CD1c-positive myeloid dendritic cell (primary cell): Measurements from ENCODE around the gene GGT7.
"Not testable (repeated sequence)": the region's sequence is repeated elsewhere in the genome, so short reads cannot be mapped to it uniquely, and the experiment has no call there.

Source experiments
- DNase-seq: peaks from one replicate; pipeline ENCODE4 v3.0.0-alpha.2; 2016; ENCODE audit errors: extremely low spot score

GGT7 gene

DNA sequence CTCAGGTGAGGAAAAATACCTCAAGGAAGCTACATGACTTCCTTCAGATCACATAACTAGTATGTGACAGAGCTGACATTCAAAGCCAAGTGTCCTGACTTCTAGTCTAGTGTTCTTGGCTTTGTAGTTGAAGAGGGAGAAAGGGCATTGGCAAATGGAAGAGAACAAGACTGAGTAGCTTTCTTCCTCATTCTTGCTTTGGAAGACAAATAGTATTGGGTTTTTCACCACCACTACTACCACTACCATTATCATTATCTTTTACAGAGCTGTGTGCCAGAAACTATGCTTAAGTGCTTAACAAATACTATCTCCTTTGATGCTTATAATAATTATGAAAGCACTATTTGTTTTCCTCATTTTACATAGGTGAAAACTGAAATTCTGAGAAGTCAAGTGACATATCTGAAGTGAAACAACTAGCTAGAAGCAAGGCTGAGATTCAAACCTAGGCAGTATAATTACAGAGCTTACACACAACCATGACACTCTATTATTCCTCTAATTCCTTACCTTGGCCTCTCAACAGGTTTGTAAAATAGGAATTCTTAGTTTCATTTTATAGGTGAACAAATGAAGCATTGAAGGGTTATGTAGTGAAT is 10.5 kb upstream of the GGT7 start:
- no peak for DNase-seq

DNA sequence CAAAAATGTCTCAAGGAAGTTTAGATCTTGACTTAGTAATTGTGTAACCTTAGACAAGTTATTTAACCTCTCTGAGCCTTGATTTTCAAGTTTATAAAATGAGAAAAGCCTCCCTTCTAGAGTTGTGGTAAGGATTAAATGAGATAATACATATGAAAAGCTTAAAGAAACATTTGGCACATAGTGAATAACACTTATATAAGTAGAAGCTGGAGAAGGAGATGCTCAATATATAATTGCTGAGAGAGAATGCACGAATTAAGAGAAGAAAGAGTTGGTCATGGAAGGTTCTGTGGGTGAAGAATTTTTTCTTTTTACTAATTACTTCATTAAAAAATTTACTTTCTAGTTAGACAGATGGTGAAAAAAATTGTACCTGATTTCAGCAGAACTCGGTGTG is 9.0 kb upstream of the GGT7 start:
- DNase-seq: no peak

DNA sequence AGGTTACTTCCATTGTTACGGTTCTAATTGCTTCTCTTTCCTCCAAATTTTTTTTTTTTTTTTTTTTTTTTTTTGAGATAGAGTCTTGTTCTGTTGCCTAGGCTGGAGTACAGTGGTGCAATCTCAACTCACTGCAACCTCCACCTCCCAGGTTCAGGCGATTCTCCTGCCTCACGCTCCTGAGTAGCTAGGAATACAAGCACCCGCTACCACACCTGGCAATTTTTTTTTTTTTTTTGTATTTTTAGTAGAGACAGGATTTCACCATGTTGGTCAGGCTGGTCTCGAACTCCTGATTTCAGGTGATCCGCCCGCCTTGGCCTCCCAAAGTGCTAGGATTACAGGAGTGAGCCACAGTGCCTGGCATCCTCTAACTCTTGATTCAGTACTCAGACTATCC is 8.3 kb upstream of the GGT7 start:
- not testable (repeated sequence) for DNase-seq

GRCh38 chr20:34880215-34880850 is 7.7 kb upstream of the GGT7 start:
- DNase-seq: no peak

GRCh38 chr20:34876406-34877282 is 4.0 kb upstream of the GGT7 start, which contains the start of gene ACSS2:
TSS of gene ACSS2 (plus strand) at chr20:34876612. CDS start at chr20:34876646, 34 bp downstream.
- peak; percentile 97 for DNase-seq

DNA sequence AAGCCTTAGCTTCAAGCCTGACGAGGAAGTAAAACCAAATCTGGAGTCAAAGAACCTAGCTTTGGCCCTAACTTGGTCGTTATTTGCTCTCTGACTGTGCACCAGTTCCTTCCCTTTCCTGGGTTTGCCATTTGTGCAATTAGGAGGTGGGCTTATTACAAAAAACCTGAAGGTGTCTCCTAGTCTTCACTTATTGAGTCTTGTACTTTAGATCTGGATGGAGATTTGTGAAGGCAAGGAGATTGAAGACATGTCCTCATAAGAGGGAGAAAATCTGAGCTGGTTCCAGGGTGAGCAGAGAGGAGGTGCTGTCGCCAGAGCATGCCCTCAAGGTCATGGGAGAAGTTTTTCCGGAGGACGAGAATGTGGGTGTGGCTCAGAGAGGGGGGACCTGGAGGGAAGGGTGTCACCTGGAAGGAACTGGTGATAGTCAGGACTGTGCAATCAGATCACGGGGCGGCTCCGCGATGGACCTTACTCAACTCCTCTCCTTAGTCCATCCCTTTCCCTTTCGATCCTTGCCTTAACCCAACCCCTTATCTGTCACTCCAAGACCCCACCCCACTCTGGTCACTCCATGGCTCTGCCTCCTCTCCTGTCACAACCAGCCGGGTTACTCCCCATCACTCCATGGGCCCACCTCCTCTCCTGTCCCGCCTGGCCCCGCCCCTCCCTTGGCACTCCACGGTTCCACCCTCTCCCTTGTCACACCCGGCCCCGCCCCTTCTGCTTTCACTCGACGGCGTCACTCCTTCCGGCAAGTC is 3.2 kb upstream of the GGT7 start:
- peak; percentile 97 for DNase-seq

DNA sequence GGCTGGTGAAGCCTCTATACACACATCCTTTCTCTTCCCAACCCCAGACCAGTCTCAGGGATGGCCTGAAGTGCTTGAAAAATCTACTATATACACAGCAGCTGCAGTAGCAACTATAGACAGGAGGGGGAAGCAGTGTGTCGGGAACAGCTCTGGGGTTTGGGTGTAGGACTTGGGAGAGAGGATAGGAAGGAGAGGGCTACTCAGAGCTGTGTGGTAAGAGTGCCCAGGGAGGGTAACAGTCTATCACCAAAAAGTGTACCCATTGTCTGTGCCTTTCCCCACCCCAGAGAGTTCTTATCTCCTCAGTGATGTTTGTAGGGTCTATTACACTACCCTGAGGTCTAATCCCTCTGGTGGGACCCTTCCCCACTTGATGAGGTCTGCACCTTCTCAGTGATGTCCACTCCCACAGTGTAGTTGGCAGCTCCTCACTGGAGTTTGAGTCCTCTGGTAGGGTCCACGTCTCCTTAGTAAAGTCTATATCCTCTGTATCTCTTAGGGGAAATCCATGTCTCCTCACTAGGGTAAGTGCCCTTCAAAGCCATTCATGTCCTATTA is 1.5 kb upstream of the GGT7 start:
- peak; percentile 80 for DNase-seq

GRCh38 chr20:34873583-34874093 is 982 bp upstream of the GGT7 start:
- no peak for DNase-seq

- no peak for DNase-seq
Measured at GRCh38 chr20:34871966-34872621, 562 bp downstream of the GGT7 start.

DNA sequence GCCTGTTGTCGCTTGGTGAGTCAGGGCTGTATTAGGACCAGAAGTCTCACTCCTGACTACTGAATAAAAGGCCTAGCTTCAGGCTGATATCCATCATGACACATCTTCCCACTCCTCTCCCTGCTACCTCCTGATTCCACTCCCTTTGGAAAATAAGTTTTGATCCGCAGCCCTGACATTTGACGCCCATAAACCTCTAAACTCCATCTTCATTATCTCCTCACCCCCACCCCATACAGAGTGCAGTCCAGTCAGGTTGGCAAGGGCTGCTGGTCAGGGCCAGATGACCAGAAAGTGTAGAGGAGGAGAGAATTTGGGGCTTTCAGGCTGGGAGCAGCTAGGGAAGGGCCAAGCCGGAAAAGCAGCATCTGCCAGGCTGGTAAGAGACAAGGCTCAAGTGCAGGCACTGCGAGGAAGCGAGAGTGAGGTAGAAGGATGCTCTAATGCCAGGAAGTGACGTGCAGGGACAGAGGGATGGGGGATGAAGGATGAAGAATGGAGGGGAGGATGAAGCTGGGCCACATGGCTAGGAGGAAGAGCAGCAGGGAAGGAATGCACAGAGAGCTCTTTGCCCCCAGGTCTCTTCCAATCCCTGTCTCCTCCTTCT is 1.2 kb downstream of the GGT7 start:
- DNase-seq: no peak

DNA sequence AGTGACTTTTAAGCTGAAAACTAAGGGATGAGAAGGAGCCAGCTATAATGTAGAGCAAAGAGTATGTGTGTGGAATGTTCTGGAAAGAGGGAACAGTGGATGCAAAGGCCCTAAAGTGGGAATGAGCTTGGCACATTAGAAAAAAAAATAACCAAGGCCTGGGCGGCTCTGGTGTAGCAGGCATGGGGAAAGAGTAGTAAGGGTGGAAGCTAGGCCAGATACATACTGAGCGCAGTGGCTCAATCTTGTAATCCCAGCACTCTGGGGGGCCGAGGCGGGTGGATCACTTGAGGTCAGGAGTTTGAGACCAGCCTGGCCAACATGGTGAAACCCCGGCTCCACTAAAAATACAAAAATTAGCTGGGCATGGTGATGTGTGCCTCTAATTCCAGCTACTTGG is 8.4 kb downstream of the GGT7 start:
- DNase-seq: no peak

GRCh38 chr20:34863421-34863965 is 9.2 kb downstream of the GGT7 start:
- no peak for DNase-seq

DNA sequence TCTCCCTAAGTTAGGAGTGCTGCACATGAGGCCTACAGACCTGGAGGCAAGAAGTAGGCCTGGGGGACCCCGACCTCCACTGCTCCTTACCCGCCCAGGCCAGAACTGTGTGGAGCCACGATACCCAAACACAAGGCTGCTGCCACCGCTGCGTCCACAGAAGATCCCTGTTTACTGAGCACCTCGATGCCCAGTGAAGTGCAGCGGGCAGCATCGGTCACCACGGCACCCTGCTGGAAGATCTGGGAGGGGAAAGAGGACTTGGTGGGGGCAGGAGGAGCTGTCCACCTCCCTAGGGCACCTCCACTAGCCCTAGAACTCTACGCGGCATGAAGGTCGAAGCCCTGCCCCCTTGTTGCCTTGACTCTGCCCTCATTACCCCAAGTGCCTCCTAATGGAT is 9.9 kb downstream of the GGT7 start:
- DNase-seq: no peak

DNA sequence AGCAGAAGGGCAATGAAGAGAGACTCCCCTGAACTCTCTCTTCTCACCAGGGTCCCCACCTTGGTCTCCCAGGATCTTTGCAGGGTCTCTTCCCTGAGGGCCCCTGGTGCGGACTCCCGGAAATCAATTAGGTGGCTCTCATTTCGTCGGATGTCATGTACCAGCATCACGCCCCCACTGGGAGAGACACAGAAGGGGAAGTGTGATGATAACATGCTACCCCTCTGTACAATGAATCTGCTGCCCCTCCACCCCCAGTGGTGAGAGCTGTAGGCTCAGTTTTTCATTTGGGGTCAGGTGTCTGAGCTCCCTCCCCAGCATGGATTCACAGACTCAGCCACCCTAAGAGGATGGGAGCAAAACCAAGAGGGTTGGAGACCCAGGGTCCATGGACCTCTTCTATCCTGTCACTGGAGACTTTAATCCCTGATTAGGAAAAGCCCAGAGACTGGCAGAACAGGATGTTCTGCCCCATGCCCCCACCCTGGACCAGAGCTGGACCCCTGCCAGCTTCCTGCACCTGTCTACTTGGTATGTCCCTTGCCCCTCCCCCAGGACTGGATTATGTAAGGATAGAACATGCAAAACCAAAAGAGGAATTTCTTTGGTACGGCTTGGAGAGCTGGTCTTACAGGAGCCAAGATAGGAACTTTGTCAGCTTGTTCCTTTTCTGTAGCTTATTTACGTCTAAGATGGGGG is 11.1 kb downstream of the GGT7 start:
- no peak for DNase-seq

DNA sequence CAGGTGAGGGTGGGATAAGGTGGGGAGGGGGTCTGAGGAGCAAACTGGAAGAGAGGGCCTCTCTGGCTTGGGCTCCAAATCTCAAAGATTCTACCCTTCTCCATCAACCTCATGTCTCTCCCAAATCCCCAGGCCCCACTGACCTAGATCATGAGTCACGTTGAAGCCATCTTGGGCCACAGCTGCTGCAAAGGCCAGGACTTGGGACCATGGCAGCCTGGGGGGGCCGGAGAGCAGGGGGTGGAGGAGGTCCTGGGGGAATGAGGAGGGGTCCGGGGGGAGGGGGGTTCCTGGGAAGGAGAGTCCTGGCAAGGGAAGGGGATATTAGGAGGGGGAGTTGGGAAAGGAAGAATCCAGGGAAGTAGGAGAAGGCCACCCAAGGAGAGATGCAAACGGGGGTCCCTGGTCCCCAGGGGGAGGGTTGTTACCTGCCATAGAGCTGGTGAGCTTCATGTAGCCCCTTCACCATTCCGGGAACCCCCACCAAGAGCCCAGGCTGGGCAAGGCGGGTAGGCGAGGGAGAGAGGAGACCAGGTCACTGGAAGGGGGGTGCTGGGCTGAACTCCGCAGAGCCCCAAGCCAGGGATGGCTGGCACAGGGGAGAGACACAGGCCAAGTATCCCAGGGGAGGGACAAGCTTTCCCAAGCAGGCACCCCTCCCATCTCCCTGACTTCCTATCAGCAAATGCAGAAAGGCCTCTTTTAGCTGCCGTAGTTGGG is 12.7 kb downstream of the GGT7 start:
- DNase-seq: no peak

GRCh38 chr20:34859367-34859766 is 13.3 kb downstream of the GGT7 start:
- DNase-seq: no peak

DNA sequence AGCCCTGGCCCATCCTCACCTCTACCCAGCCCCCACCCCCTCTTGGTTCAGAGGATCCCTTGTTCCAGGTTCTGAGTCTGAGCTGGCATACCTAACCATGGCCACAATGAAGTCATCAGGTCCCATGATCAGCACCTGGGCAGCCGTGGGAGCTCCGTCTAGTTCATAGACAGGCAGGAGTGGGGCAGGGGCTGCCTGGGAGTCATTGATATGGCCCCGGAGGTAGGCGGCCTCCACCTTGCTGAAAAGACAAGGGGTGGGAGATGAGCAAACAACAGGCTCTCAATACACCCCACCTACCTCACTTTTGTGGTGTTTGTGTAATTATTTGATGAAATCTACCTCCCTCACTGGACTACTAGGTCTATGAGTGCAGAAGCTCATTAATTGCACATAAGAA is 20.4 kb downstream of the GGT7 start:
- no peak for DNase-seq

DNA sequence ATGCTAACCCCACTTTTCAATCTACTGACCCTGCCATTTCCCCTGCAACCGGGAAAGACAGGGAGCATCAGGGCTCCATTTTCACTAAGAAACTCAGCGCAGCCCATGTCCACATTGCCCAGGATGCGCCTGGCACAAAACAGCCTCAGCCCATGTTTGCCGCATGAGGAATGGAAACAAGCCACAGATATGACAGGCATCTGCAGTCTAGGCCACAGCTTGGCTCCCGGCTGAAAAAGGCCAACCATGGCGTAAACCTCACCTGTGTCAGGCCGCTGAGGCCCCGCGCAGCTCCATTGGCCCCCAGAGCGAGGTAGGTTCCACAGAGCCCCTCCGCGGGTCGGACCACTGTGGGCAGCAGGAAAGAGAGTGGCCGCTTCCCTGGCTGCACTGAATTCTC is 21.7 kb downstream of the GGT7 start:
- DNase-seq: no peak

- DNase-seq: no peak
Measured at GRCh38 chr20:34849778-34850177, 22.9 kb downstream of the GGT7 start.
